HCT116 (cell line): Measurements from ENCODE around the gene PREB. TPM values are rescaled to one million over a fixed set of nuclear protein-coding genes. Genes with fewer than 3 reads are reported as not detected.

Experiments used
- ATAC-seq: fragments of 200-7000 bp; cut with Tn5 transposase; 2 replicates; pipeline ENCODE4 v1.9.1; 2020; ENCODE audit warnings: mild to moderate bottlenecking, moderate library complexity
- BruUV-seq: library from RNA; stranded (reverse); fragments of 400-500 nt; replicated peaks from 2 replicates; lab custom pipeline; 2021; lab: Mats Ljungman, UMichigan
- CTCF ChIA-PET: fragments of 300-600 bp; sonication (Branson Sonifier 250); formaldehyde crosslinking; loops from one replicate; lab custom pipeline; 2021; ENCODE audit warnings: antibody characterized with exemption; lab: Charles Lee
- POLR2A ChIA-PET: fragments of 300-600, 350-600 bp; sonication (Branson Sonifier 250); formaldehyde crosslinking; loops from one replicate; lab custom pipeline; 2021; ENCODE audit warnings: antibody characterized with exemption; lab: Charles Lee
- RAD21 ChIA-PET, 2 experiments: fragments of 300-600 bp; sonication (Branson Sonifier 250); formaldehyde crosslinking; loops; one replicate each; lab custom pipeline; 2023; ENCODE audit warnings: low total read pairs in 2 of 2; ENCODE audit not compliant: uncharacterized antibody in 2 of 2, unreplicated experiment in 2 of 2, low non-redundant PET in 1 of 2; lab: Charles Lee
- DNase-seq: peaks from one replicate; pipeline ENCODE4 v3.0.0-alpha.2; 2010; ENCODE audit warnings: low read depth, low spot score
- H2AFZ ChIP-seq: fragments of 200-600 bp; shearing (Covaris generic), sonication (generic); 2 replicates; pipeline ENCODE4 v1.6.1; 2017; ENCODE audit warnings: low read depth, mixed run types, mixed read lengths, antibody characterized with exemption, low read length; ENCODE audit not compliant: poor library complexity, severe bottlenecking
- H3K27ac ChIP-seq: 2 replicates; pipeline ENCODE4 v1.5.1; 2012; ENCODE audit warnings: low read depth, low read length
- H3K27me3 ChIP-seq: fragments of 200-600 bp; sonication (generic); 2 replicates; pipeline ENCODE4 v1.6.1; 2016; ENCODE audit warnings: mixed run types, low read length, mixed read lengths; ENCODE audit not compliant: insufficient read depth
- H3K36me3 ChIP-seq, 2 experiments: fragments of 200-500 bp in 1 of 2; fragments of 200-600 bp in 1 of 2; sonication (Bioruptor generic) in 1 of 2; sonication (generic) in 1 of 2; 2 replicates each; pipeline versions ENCODE4 v1.5.1 to v1.6.1; 2014 to 2016; ENCODE audit warnings: low read length in 2 of 2, inconsistent platforms in 1 of 2, mixed read lengths in 1 of 2, mixed run types in 1 of 2; ENCODE audit not compliant: insufficient read depth in 2 of 2, control insufficient read depth in 1 of 2
- H3K4me1 ChIP-seq, 2 experiments: fragments of 200-600 bp in 1 of 2; sonication (generic) in 1 of 2; 2 replicates each; pipeline versions ENCODE4 v1.5.1 to v1.6.1; 2012 to 2017; ENCODE audit warnings: low read length in 2 of 2, inconsistent platforms in 1 of 2, mild to moderate bottlenecking in 1 of 2, mixed read lengths in 1 of 2, mixed run types in 1 of 2, moderate library complexity in 1 of 2; ENCODE audit not compliant: insufficient read depth in 2 of 2, control insufficient read depth in 1 of 2
- H3K4me2 ChIP-seq: fragments of 200-600 bp; sonication (generic); 2 replicates; pipeline ENCODE4 v1.6.1; 2017; ENCODE audit warnings: mixed run types, low read length, mixed read lengths
- H3K4me3 ChIP-seq, 2 experiments: fragments of 200-600 bp in 1 of 2; sonication (generic) in 1 of 2; replicated peaks in 1 of 2; 2 replicates each; pipeline ENCODE4 v1.5.1; 2011 to 2016; ENCODE audit warnings: low read length in 2 of 2, control low read depth in 1 of 2, low read depth in 1 of 2, mild to moderate bottlenecking in 1 of 2, mixed read lengths in 1 of 2, mixed run types in 1 of 2
- H3K79me2 ChIP-seq: fragments of 200-600 bp; sonication (generic); 2 replicates; pipeline ENCODE4 v1.6.1; 2017; ENCODE audit warnings: mild to moderate bottlenecking, mixed run types, low read length, moderate library complexity, mixed read lengths; ENCODE audit not compliant: insufficient read depth
- H3K9ac ChIP-seq: fragments of 200-600 bp; sonication (generic); 2 replicates; pipeline ENCODE4 v1.6.1; 2016; ENCODE audit warnings: low read length, mixed read lengths
- H3K9me2 ChIP-seq: fragments of 200-600 bp; sonication (generic), shearing (Covaris generic); 2 replicates; pipeline ENCODE4 v1.6.1; 2017; ENCODE audit warnings: mixed run types, mild to moderate bottlenecking, moderate library complexity; ENCODE audit not compliant: insufficient read depth
- H3K9me3 ChIP-seq, 2 experiments: fragments of 200-500 bp in 1 of 2; fragments of 200-600 bp in 1 of 2; sonication (Bioruptor generic) in 1 of 2; sonication (generic) in 1 of 2; 2 replicates each; pipeline ENCODE4 v1.6.1; 2014 to 2017; ENCODE audit warnings: low read length in 2 of 2, mixed read lengths in 2 of 2, inconsistent platforms in 1 of 2, low read depth in 1 of 2, mild to moderate bottlenecking in 1 of 2, mixed run types in 1 of 2, moderate library complexity in 1 of 2; ENCODE audit not compliant: control insufficient read depth in 1 of 2, insufficient read depth in 1 of 2
- H4K20me1 ChIP-seq: fragments of 200-600 bp; sonication (generic), shearing (Covaris generic); 2 replicates; pipeline ENCODE4 v1.6.1; 2017; ENCODE audit warnings: mixed run types, mild to moderate bottlenecking, moderate library complexity; ENCODE audit not compliant: insufficient read depth
- CBX3 ChIP-seq: IDR thresholded peaks from 2 replicates; pipeline ENCODE4 v1.6.1; 2012; ENCODE audit warnings: low read depth
- CEBPB ChIP-seq: IDR thresholded peaks from 2 replicates; pipeline ENCODE4 v1.6.1; 2012; ENCODE audit warnings: low read depth
- EGR1 ChIP-seq: IDR thresholded peaks from 2 replicates; pipeline ENCODE4 v1.6.1; 2012; ENCODE audit warnings: low read depth
- FOSL1 ChIP-seq: IDR thresholded peaks from 2 replicates; pipeline ENCODE4 v1.6.1; 2012; ENCODE audit warnings: low read depth
- JUND ChIP-seq: IDR thresholded peaks from 2 replicates; pipeline ENCODE4 v1.6.1; 2012
- MAX ChIP-seq: IDR thresholded peaks from 2 replicates; pipeline ENCODE4 v1.6.1; 2012
- POLR2A ChIP-seq: IDR thresholded peaks from 2 replicates; pipeline ENCODE4 v1.7.0; 2011; ENCODE audit warnings: borderline replicate concordance; ENCODE audit not compliant: insufficient read depth, insufficient read length; ENCODE audit errors: extremely low read depth
- POLR2AphosphoS5 ChIP-seq: IDR thresholded peaks from 2 replicates; pipeline ENCODE4 v1.6.1; 2011; ENCODE audit warnings: mild to moderate bottlenecking, low read depth, low read length, moderate library complexity
- RAD21 ChIP-seq: IDR thresholded peaks from 2 replicates; pipeline ENCODE4 v1.6.1; 2012; ENCODE audit warnings: low read depth, mild to moderate bottlenecking
- REST ChIP-seq: IDR thresholded peaks from 2 replicates; pipeline ENCODE4 v1.6.1; 2012; ENCODE audit warnings: low read depth
- SIN3A ChIP-seq: IDR thresholded peaks from 2 replicates; pipeline ENCODE4 v1.6.1; 2012; ENCODE audit warnings: low read depth
- SP1 ChIP-seq: IDR thresholded peaks from 2 replicates; pipeline ENCODE4 v1.6.1; 2012; ENCODE audit warnings: low read depth
- SRF ChIP-seq: IDR thresholded peaks from 2 replicates; pipeline ENCODE4 v1.6.1; 2012; ENCODE audit warnings: low read depth
- TCF7L2 ChIP-seq: IDR thresholded peaks from 2 replicates; pipeline ENCODE4 v1.7.0; 2011; ENCODE audit warnings: borderline replicate concordance, inconsistent platforms; ENCODE audit not compliant: insufficient read depth, insufficient read length; ENCODE audit errors: extremely low read depth
- ZBTB33 ChIP-seq: IDR thresholded peaks from 2 replicates; pipeline ENCODE4 v1.6.1; 2011; ENCODE audit warnings: mild to moderate bottlenecking, low read length, moderate library complexity; ENCODE audit not compliant: insufficient replicate concordance; ENCODE audit errors: extremely low read depth
- ZNF274 ChIP-seq: fragments of 200-500 bp; sonication (Bioruptor generic); IDR thresholded peaks from 2 replicates; pipeline ENCODE4 v1.6.1; 2014; ENCODE audit warnings: mild to moderate bottlenecking, low read depth, low read length, inconsistent platforms
- intact Hi-C: fragments of 100-400 bp; cut with micrococcal nuclease; formaldehyde crosslinking; loops from 2 replicates; pipeline ENCODE4 v1.10.0; 2022
- total RNA-seq: library from RNA; stranded (reverse); gene quantifications from one replicate; pipeline ENCODE4 v1.2.1, GENCODE V29; 2021; ENCODE audit not compliant: unreplicated experiment
- TF ChIP-seq, protein P1 (sequence below), 3 experiments: fragments of 200-600 bp in 1 of 3; sonication (generic) in 1 of 3; IDR thresholded peaks in 2 of 3; conservative IDR thresholded peaks in 1 of 3; 2 replicates each; pipeline ENCODE4 v1.5.1; 2012 to 2017; ENCODE audit warnings: low read depth in 2 of 3, low read length in 2 of 3, antibody characterized with exemption in 1 of 3, borderline replicate concordance in 1 of 3, control low read depth in 1 of 3, mild to moderate bottlenecking in 1 of 3, mixed read lengths in 1 of 3, mixed run types in 1 of 3, moderate library complexity in 1 of 3; ENCODE audit not compliant: insufficient read depth in 1 of 3
- TF ChIP-seq, protein P2 (sequence below): IDR thresholded peaks from 2 replicates; pipeline ENCODE4 v1.6.1; 2012

The PREB gene
- total RNA-seq, 1 experiment from 2014 or later: 54.2 TPM

DNA sequence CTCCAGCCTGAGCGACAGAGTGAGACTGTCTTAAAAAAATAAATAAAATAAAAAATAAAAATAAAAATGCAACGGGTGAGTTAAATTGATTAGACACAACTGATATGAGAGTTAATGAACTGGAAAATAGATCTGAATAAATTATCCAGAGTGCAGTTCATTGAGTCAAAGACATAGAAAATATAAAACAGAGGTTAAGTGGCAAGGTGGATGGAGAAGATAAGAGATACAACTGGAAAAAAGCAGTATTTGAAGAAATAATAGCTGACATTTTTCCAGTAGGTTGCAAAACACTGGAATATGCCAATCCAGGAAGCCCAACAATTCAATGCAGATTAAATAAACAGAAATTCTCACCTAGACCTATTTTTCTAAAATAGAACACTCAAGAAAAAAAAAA lies 26.2 kb downstream of the PREB start:
- no TSS peak for BruUV-seq
- Histone ChIP-seq H3K9me2 (no peaks in the 10 kb centered on the region), H4K20me1 (no peaks in the 10 kb centered on the region), H3K9me3 (no peaks in the 10 kb centered on the region), H3K27ac (no peak overlapping the region), H3K36me3 (no peaks in the 10 kb centered on the region), H3K4me1 (no peaks in the 10 kb centered on the region), H2AFZ (no peak overlapping the region), H3K9ac (no peak overlapping the region), H3K79me2 (no peaks in the 10 kb centered on the region), H3K27me3 (no peaks in the 10 kb centered on the region), H3K4me3 (no peak overlapping the region), H3K4me2 (no peak overlapping the region)
- DNase-seq (no peak), ATAC-seq (no peak)
- TF ChIP-seq MAX (no peak), FOSL1 (no peak), TCF7L2 (no peak), REST (no peak), CEBPB (no peak), POLR2A (no peak), POLR2AphosphoS5 (no peak), SIN3A (no peak), EGR1 (no peak), SP1 (no peak), JUND (no peak), ZBTB33 (no peak), ZNF274 (no peak), SRF (no peak), RAD21 (no peak), CBX3 (no peak)
- TF ChIP-seq, protein P1, sequence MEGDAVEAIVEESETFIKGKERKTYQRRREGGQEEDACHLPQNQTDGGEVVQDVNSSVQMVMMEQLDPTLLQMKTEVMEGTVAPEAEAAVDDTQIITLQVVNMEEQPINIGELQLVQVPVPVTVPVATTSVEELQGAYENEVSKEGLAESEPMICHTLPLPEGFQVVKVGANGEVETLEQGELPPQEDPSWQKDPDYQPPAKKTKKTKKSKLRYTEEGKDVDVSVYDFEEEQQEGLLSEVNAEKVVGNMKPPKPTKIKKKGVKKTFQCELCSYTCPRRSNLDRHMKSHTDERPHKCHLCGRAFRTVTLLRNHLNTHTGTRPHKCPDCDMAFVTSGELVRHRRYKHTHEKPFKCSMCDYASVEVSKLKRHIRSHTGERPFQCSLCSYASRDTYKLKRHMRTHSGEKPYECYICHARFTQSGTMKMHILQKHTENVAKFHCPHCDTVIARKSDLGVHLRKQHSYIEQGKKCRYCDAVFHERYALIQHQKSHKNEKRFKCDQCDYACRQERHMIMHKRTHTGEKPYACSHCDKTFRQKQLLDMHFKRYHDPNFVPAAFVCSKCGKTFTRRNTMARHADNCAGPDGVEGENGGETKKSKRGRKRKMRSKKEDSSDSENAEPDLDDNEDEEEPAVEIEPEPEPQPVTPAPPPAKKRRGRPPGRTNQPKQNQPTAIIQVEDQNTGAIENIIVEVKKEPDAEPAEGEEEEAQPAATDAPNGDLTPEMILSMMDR (IDR thresholded peaks at IDR 0.05 in 2 of 3, conservative IDR thresholded peaks at IDR 0.05 in 1 of 3; ENCODE audit: borderline replicate concordance in 1 of 3, insufficient read depth in 1 of 3, low read depth in 2 of 3, low read length in 2 of 3): no peak
- TF ChIP-seq, protein P2, sequence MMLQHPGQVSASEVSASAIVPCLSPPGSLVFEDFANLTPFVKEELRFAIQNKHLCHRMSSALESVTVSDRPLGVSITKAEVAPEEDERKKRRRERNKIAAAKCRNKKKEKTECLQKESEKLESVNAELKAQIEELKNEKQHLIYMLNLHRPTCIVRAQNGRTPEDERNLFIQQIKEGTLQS: no peak
- intact Hi-C loops: no loop called here
- POLR2A ChIA-PET: no interaction called here
- CTCF ChIA-PET: interaction anchor here (1.4 kb wide), 1 partner anchor 83 kb away, joined by 4 read pairs; no protein-coding TSS in a partner anchor
- RAD21 ChIA-PET: no interaction called here
